ENCODE measurements around the gene CTNNB1. TPM values are rescaled to one million over a fixed set of nuclear protein-coding genes. Genes with fewer than 3 reads are reported as not detected.

CTNNB1 gene
- total RNA-seq, 2 experiments from 2014 or later = 157 to 201 TPM

DNA sequence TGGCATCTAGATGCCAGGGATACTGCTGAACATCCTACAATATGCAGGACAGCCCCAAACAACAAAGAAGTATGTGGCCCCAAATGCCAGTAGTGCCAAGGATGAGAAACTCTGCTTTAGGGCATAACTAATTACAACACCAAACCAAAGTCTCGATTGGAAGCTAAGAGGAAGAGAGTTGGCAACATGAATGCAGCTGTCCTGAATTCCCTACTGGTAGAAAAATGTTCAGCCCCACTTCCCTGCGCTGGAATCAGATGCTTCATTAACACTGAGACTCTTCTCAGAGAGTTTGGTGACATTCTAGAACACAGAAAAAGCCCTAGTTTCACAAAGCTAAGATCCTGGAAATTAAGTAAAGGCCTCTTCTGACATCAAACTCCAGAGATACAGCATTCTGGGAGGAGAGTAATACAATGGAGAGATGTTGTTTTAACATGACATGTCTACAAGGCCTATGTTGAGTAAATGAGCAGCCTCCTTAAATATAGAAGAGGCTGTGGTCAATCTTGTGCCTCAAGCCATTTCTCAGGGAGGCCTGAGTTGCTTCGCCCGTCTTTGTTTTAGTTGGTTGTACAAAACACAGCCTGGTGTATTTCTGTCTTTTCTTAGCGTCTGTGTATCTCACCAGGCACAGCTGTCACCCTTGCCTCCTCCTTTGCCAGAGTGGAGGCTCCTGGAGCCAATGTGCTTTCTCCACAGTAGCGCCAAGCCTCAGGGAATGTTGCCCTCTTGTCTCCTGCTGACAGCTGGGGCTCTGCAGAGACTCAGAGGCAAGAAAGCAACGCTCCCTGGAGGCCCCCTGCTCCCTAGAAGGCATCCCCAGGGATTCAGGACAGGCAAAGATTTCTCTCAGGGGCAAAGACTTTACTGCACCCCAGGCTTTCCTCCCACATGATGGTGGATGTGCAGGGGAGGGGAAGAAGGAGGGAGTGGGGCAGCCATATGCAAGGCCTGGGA, 25.1 kb upstream of the CTNNB1 start:
- ChIA-PET POLR2A (no interaction called here), CTCF (ENCODE audit: unreplicated experiment) (no interaction called here)
- H3K9me2 ChIP-seq (ENCODE audit: insufficient read depth, low read length) = no peaks in the 10 kb centered on the region
- no peaks in the 10 kb centered on the region for H3K4me1 ChIP-seq (ENCODE audit: insufficient read depth, low read length, poor library complexity, severe bottlenecking)
- BruUV-seq (replicated peaks) = no TSS peak
- H3K9me3 ChIP-seq (ENCODE audit: low read length) = no peaks in the 10 kb centered on the region
- H3K27ac ChIP-seq (ENCODE audit: low read depth, low read length, poor library complexity, severe bottlenecking) = no peak overlapping the region
- no peak overlapping the region for H3K4me3 ChIP-seq (ENCODE audit: low read depth, low read length, poor library complexity, severe bottlenecking)
- TF ChIP-seq, protein P1, sequence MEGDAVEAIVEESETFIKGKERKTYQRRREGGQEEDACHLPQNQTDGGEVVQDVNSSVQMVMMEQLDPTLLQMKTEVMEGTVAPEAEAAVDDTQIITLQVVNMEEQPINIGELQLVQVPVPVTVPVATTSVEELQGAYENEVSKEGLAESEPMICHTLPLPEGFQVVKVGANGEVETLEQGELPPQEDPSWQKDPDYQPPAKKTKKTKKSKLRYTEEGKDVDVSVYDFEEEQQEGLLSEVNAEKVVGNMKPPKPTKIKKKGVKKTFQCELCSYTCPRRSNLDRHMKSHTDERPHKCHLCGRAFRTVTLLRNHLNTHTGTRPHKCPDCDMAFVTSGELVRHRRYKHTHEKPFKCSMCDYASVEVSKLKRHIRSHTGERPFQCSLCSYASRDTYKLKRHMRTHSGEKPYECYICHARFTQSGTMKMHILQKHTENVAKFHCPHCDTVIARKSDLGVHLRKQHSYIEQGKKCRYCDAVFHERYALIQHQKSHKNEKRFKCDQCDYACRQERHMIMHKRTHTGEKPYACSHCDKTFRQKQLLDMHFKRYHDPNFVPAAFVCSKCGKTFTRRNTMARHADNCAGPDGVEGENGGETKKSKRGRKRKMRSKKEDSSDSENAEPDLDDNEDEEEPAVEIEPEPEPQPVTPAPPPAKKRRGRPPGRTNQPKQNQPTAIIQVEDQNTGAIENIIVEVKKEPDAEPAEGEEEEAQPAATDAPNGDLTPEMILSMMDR (conservative IDR thresholded peaks at IDR 0.05; ENCODE audit: low read length) = no peak
- no peak for TF ChIP-seq EZH2phosphoT487 (IDR thresholded peaks at IDR 0.05; ENCODE audit: borderline replicate concordance, low read depth, low read length)
- H3K36me3 ChIP-seq (ENCODE audit: insufficient read depth, low read length) = no peaks in the 10 kb centered on the region
- H2AFZ ChIP-seq (ENCODE audit: low read length) = no peak overlapping the region
- no peak overlapping the region for H3K4me2 ChIP-seq (ENCODE audit: low read length)
- no peak for DNase-seq (ENCODE audit: low spot score)
- H3K79me2 ChIP-seq (ENCODE audit: insufficient read depth, low read depth, low read length) = no peaks in the 10 kb centered on the region
- intact Hi-C loops (cut with micrococcal nuclease; ENCODE audit: unreplicated experiment) = no loop called here
- H4K20me1 ChIP-seq (ENCODE audit: insufficient read depth, low read length) = no peaks in the 10 kb centered on the region

DNA sequence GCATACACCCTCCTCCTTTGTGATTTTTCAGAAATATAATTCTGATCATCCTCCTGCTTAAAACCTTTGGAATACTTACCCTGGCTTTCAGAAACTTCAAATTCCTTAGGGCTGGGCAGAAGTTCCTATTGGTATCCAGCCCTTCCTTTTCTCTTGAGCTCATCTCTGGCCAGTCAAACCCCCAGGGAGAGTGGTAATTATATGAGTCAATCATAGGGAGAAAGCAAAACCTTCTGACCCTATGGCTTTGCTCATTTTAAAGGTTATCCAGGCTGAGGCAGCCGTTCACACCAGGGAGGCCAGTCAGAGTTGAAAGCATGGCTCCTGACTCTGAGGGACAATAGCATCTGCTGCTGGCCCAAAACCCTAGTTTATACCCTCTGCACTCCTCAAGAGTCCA, 23.9 kb upstream of the CTNNB1 start:
- Histone ChIP-seq H3K27ac (ENCODE audit: low read depth, low read length, poor library complexity, severe bottlenecking) (no peak overlapping the region), H3K4me3 (ENCODE audit: low read depth, low read length, poor library complexity, severe bottlenecking) (no peak overlapping the region)
- no TSS peak for BruUV-seq (replicated peaks)

More for the DNA sequence above, 23.9 kb upstream of the CTNNB1 start:
- intact Hi-C loops (cut with micrococcal nuclease; ENCODE audit: unreplicated experiment) = no loop called here
- Histone ChIP-seq H3K36me3 (ENCODE audit: insufficient read depth, low read length) (no peaks in the 10 kb centered on the region), H3K9me2 (ENCODE audit: insufficient read depth, low read length) (no peaks in the 10 kb centered on the region), H4K20me1 (ENCODE audit: insufficient read depth, low read length) (no peaks in the 10 kb centered on the region), H3K9me3 (ENCODE audit: low read length) (no peaks in the 10 kb centered on the region), H3K79me2 (ENCODE audit: insufficient read depth, low read depth, low read length) (no peaks in the 10 kb centered on the region), H2AFZ (ENCODE audit: low read length) (no peak overlapping the region), H3K4me2 (ENCODE audit: low read length) (no peak overlapping the region), H3K4me1 (ENCODE audit: insufficient read depth, low read length, poor library complexity, severe bottlenecking) (no peaks in the 10 kb centered on the region)
- POLR2A ChIA-PET = no interaction called here
- TF ChIP-seq EZH2phosphoT487 (IDR thresholded peaks at IDR 0.05; ENCODE audit: borderline replicate concordance, low read depth, low read length) = no peak
- TF ChIP-seq, protein P1 (conservative IDR thresholded peaks at IDR 0.05; ENCODE audit: low read length) = no peak
- CTCF ChIA-PET (ENCODE audit: unreplicated experiment) = no interaction called here
- DNase-seq (ENCODE audit: low spot score) = no peak

Data from OCI-LY7 (cell line).